IPS-11a (cell line): Measurements from ENCODE around the gene PPP2CA.
A peak's percentile ranks its signal among the peaks of the same experiment; 100 is the strongest.
"Not testable (repeated sequence)": the region's sequence is repeated elsewhere in the genome, so short reads cannot be mapped to it uniquely, and the experiment has no call there.

Experiments
- H3K4me3 ChIP-seq: one replicate; pipeline ENCODE4 v1.5.1; 2013; ENCODE audit warnings: low read depth, low read length, control low read depth

Gene PPP2CA

DNA sequence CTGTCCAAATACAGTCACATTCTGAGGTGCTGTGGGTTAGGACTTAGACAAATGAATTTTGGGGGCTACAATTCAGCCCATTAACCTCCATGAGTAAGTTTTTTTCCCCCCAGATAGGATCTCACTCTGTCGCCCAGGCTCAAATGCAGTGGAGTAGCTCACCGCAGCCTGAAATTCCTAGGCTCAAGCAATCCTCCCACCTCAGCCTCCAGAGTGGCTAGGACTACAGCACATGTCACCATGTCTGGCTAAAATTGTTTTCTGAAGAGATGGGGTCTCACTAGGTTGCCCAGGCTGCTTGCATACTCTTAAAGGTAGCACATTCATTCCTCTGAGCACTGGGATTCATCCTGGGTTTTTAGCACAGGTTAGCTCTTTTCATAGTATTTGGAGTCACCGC lies 22.2 kb downstream of the PPP2CA start:
- H3K4me3 ChIP-seq: no peak overlapping the region

DNA sequence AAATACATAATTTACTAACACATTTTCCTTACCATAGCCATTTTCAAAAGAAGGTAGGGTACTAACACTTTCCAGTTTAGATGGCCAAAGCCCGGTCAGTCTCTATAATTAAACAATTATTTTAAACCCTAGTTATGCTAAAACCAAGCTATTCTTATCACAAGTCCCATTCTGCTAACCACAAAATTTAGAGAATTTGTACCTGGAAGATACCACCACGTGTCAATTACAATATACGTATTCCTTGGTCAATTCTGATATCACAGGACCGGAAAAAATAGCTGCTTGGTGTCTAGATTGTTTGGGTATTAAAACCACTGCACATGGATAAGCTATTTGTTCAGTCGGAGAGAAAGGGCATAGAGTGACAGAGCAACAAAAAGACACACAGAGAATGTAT lies 30.2 kb downstream of the PPP2CA start:
- H3K4me3 ChIP-seq: no peak overlapping the region

DNA sequence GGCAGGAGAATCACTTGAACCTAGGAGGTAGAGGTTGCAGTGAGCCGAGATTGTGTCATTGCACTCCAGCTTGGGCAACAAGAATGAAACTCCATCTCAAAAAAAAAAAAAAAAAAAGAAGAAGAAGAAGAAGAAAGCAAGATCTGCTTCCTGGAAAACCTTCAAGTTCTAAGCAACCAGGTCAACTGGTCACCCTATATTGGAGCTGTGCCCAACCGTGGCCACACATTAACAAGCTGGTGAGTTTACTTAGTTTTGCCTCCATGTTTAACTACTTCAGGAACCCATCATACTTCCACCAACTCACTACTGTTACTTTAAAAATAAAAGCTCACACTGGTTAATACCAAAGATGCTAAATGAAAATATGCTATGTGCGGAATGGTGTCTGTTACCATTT lies 36.8 kb downstream of the PPP2CA start:
- H3K4me3 ChIP-seq: no peak overlapping the region

DNA sequence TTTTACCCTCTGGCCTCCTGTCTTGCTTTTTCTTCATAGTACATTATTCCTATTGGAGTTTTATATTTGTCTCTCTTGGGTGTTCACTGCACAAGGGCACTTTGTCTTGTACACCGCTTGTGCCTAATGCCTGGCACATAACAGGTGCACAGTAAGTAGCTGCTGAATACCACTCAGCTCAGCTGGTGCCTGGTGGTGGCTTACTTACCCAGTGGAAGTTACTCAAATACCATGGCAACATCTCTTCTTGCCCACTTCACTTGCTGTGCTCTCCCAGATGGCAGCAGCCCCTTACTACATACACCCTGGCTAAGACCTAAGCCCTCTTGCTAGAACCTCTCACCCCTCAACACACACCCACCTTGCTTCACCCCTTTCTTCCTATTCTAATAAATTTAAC lies 37.8 kb downstream of the PPP2CA start:
- H3K4me3 ChIP-seq: no peak overlapping the region

- no peak overlapping the region for H3K4me3 ChIP-seq
Measured at GRCh38 chr5:134184155-134185135, 41.4 kb downstream of the PPP2CA start.

GRCh38 chr5:134183481-134183880 lies 42.4 kb downstream of the PPP2CA start:
- no peak overlapping the region for H3K4me3 ChIP-seq

DNA sequence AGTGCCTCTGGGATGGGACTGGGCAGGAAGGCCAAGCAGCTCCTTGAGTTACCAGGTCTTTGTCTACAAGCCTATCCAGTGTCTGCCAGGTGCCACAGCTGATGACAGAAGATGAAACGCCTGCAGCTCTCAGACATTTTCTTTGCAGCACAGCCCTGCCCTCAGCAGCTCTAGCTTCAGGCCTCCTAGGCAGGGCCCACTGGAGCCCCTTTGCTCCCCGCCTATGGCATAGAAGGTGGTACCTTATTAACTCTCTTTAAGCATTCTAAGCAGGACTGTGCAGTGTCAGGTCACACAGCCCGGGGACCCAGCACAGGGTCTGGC lies 47.8 kb downstream of the PPP2CA start:
- H3K4me3 ChIP-seq: no peak overlapping the region

DNA sequence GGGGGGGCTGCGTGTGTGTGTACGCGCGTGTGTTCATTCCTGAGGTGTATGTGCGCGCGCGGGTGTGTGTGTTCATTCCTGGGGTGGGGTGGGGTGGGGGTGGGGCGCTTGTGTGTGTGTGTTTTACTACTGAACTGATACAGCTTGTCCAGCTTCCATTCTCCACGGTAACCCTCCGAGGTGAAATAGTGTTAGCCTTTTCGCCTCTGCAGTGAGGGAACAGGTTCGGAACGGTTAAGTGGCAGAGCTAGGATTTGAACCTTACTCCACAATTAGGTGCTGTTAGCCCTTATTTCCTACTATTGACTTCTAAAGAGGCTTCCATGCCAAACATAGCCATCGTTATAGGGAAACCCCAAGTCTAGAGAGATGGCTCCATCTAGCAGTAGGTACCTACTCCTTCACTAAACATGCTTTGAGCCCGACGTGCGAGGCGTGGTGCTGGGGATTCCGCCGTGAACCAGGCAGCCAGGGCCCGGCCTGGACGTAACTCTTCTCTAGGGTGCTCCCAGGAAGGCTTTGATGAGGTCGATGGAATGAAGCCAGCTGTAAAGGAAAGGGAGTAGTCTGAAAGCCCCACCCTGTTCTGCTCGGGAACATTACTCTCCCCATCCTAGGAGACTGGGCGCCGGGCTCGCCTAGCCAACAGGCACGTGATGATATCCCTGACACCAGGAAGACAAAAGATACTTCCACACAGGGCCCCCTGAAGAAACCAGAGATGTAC lies 48.3 kb downstream of the PPP2CA start:
- peak overlapping the region; percentile 90 for H3K4me3 ChIP-seq

DNA sequence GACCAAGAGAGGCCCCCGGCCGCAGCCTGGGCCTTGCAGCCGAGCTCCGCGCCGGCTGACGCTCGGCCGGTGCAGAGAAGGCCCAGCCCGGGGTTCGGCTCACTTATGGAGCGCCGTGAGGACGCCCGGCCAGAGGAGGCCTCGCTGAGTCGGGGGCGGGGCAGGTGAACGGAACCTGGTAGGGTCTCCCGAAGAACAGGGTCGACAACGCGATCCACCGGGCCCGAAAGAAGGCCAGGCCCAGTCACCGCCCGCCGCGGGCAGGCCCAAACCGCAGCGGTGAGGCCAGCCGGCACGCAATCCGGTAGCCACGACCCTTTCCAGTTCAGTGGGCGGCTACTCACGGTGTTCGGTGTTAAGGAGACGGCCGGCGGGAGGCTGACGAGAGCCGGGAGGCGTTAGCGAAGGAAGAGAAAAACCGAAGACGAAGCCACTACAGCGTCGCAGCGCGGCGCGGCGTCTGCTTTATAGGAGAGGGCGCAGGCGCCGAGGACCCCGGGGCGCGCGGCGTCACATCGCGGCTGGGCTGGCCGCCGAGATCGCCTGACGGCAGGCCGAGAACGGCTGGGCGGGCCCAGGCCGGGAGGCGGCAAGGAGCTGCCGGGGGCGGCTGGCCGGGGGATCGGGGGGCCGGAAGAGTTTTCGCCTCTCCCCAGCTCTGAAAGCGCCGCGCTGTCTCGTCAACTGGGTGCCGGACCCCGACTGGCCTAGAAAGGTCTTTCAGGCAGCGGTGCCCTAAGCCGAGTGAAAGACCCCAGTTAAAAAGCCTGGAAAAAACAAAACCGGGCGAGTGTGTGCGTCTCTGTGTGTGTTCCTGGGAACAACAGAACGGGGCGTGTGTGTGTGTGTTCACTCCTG lies 49.1 kb downstream of the PPP2CA start, which contains the start of gene SKP1:
SKP1 (minus strand) TSS at position 440 of the 858 bp plus-strand sequence. CDS start 2,928 bp downstream, outside the sequence.
- peak within 1 kb of the TSS; percentile 90 for H3K4me3 ChIP-seq

GRCh38 chr5:134175921-134176510 lies 49.9 kb downstream of the PPP2CA start:
- H3K4me3 ChIP-seq: peak overlapping the region; percentile 90

GRCh38 chr5:134174841-134175839 lies 50.7 kb downstream of the PPP2CA start:
- peak overlapping the region; percentile 90 for H3K4me3 ChIP-seq

DNA sequence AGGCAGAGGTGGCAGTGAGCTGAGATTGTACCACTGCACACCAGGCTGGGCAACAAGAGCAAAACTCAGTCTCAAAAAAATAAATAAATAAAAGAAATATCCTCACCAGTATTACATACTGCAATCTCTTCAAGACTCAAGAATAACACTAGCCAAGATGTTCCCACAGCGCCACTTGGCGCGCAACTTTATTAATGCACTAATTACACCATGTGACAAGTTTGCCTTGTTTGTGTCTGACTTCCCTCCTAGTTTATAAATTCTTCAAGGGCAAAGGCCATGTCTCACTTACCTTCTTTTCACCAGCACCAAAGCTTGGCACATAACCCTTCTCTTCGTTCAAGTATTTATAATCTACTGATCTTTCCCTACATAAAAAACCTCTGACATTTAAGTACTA lies 53.9 kb downstream of the PPP2CA start:
- H3K4me3 ChIP-seq: no peak overlapping the region

GRCh38 chr5:134162592-134162991 lies 63.3 kb downstream of the PPP2CA start:
- H3K4me3 ChIP-seq: no peak overlapping the region

GRCh38 chr5:134161513-134162395 lies 64.1 kb downstream of the PPP2CA start:
- no peak overlapping the region for H3K4me3 ChIP-seq

- H3K4me3 ChIP-seq: no peak overlapping the region
Measured at GRCh38 chr5:134153657-134154056, 72.2 kb downstream of the PPP2CA start.

DNA sequence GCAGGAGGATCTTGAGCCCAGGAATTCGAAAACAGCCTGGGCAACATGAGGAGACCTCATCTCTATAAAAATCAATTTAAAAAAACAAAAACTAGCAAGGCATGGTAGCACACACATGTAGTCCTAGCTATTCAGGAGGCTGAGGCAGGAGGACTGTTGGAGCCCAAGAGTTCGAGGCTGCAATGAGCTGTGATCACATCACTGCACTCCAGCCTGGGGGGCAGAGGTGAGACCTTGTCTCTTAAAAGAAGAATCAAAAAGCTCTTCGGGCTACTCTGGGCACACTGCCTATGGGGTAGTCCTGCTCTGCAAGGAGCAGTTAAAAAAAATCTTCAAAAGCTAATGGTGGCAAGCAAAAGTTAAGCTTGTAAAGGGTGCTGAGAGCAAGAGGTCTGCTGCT lies 72.6 kb downstream of the PPP2CA start:
- H3K4me3 ChIP-seq: no peak overlapping the region

DNA sequence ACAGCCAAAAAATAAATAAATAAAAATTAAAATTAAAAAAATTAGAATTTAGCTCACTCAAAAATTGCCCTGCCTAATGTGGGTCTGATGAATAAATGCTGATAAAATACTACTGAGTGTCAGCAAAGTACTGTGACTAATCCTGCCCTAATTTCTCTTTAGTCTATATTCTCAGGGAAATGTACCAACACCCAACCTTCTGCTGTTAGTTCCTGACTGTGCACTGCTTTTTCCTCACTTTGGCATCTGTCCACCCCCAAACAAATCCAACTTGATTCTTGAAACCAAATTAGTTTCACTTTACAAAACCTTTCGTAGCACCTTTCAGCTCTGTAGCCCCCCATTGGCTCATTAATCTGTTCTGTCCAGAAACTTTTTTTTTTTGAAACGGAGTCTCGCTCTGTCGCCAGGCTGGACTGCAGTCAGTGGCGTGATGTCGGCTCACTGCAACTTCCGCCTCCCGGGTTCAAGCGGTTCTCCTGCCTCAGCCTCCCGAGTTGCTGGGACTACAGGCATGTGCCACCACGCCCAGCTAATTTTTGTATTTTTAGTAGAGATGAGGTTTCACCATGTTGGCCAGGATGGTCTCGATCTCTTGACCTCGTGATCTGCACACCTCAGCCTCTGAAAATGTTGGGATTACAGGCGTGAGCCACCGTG lies 73.6 kb downstream of the PPP2CA start:
- H3K4me3 ChIP-seq: not testable (repeated sequence)

DNA sequence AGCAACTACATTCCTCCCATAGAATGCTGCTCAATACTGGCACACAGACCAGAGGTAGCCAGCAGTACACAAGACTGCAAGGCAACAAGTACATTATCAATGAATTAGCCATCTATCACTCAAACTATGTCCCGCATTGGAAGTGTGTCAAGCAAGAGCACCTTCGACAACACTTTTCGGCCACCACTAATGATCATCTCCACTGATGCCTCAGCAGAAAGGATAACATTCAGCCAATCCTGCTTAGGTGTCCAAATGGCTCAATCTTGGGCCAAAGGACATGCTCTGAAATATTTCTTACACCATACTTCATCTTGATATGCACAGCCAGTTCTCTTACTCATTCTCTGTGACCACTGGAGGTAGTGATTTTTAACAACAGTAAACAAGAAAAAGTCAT lies 74.2 kb downstream of the PPP2CA start:
- no peak overlapping the region for H3K4me3 ChIP-seq
